K562 (cell line): ENCODE results near the gene POLR3K. TPM values are rescaled to one million over a fixed set of nuclear protein-coding genes. Genes with fewer than 3 reads are reported as not detected.

Source experiments
- CSDE1 ChIP-seq, 2 experiments: fragments of 450-650 bp; IDR thresholded peaks; 2 replicates each; pipeline ENCODE4 v1.6.1; 2016; ENCODE audit warnings: mild to moderate bottlenecking in 1 of 2
- E4F1 ChIP-seq: fragments of 250-450 bp; sonication (Bioruptor Pico); IDR thresholded peaks from 2 replicates; pipeline ENCODE4 v1.5.0; 2021; ENCODE audit warnings: mild to moderate bottlenecking, borderline replicate concordance
- HDAC3 ChIP-seq: fragments of 450-650 bp; IDR thresholded peaks from 2 replicates; pipeline ENCODE4 v1.6.1; 2018; ENCODE audit warnings: borderline replicate concordance, mild to moderate bottlenecking, moderate library complexity; ENCODE audit not compliant: partially characterized antibody
- JUND ChIP-seq, 2 experiments: IDR thresholded peaks; 2 replicates in 1 of 2; 3 replicates in 1 of 2; pipeline ENCODE4 v1.6.1; 2011; ENCODE audit warnings: borderline replicate concordance in 2 of 2, low read depth in 2 of 2, low read length in 2 of 2, improper control_type of control experiment in 1 of 2, missing biosample characterization in 1 of 2, missing genetic modification characterization in 1 of 2, missing genetic modification reagents in 1 of 2
- KHSRP ChIP-seq: fragments of 450-650 bp; IDR thresholded peaks from 2 replicates; pipeline ENCODE4 v1.6.1; 2017
- NFE2 ChIP-seq: IDR thresholded peaks from 2 replicates; pipeline ENCODE4 v1.6.1; 2014; ENCODE audit warnings: antibody characterized with exemption, low read depth
- RBM22 ChIP-seq: fragments of 200-400 bp; formaldehyde crosslinking; IDR thresholded peaks from 2 replicates; pipeline ENCODE4 v1.6.1; 2018; ENCODE audit warnings: low read length, low read depth; ENCODE audit not compliant: poor library complexity, severe bottlenecking
- RFX5 ChIP-seq: IDR thresholded peaks from 2 replicates; pipeline ENCODE4 v1.6.1; 2011; ENCODE audit warnings: low read depth, mild to moderate bottlenecking, improper control_type of control experiment, low read length
- SRSF9 ChIP-seq: fragments of 200-400 bp; formaldehyde crosslinking; IDR thresholded peaks from 2 replicates; pipeline ENCODE4 v1.6.1; 2017; ENCODE audit warnings: low read depth, low read length, borderline replicate concordance
- ZBTB33 ChIP-seq: sonication (generic); formaldehyde crosslinking; IDR thresholded peaks from 2 replicates; pipeline ENCODE4 v1.8.1; 2023; ENCODE audit warnings: mild to moderate bottlenecking, missing genetic modification reagents
- ZBTB40 ChIP-seq, 2 experiments: fragments of 450-650 bp in 1 of 2; sonication (generic) in 1 of 2; formaldehyde crosslinking in 1 of 2; IDR thresholded peaks; 2 replicates each; pipeline versions ENCODE4 v1.7.1 to v1.9.0; 2016 to 2022; ENCODE audit warnings: inconsistent platforms in 1 of 2, mild to moderate bottlenecking in 1 of 2, missing genetic modification reagents in 1 of 2
- ZC3H11A ChIP-seq: IDR thresholded peaks from 2 replicates; pipeline ENCODE4 v1.6.1; 2012; ENCODE audit warnings: low read depth, low read length, improper control_type of control experiment
- polyA plus RNA-seq, 8 experiments: library from polyadenylated mRNA; depleted of rRNA in 4 of 8; stranded (reverse) in 5 of 8; unstranded in 3 of 8; fragments of >200 nt; fragmentation: Nextera tagmentation in 2 of 8; fragmentation: Illumina TruSeq in 1 of 8; extraction: Ambion mirVana in 2 of 8; extraction: Trizol in 1 of 8; gene quantifications; 2 replicates each; pipeline versions ENCODE4 v1.2.1 to v1.2.3, GENCODE V29; 2011 to 2014; ENCODE audit warnings: inconsistent platforms in 1 of 8, missing spikeins in 1 of 8
- total RNA-seq, 7 experiments: library from RNA; depleted of rRNA in 6 of 7; stranded (reverse); fragments of >200 nt in 6 of 7; fragmentation: Illumina TruSeq in 2 of 7; extraction: Trizol in 2 of 7; gene quantifications; 2 replicates each; pipeline versions ENCODE4 v1.2.1 to v1.2.3, GENCODE V29; 2011 to 2021; ENCODE audit warnings: low replicate concordance in 1 of 7

Gene POLR3K
- total and polyA plus RNA-seq, 9 of the 15 experiments (the other 6 are each of a cell fraction or from before 2014, with no cell fraction given): 42.1 to 315 (median 86.7) TPM

- no peak; the same call in 1 of the 2 replicates for TF ChIP-seq ZBTB33
- TF ChIP-seq HDAC3: no peak
- TF ChIP-seq RFX5: no peak
- TF ChIP-seq JUND (IDR thresholded peaks at IDR 0.05; ENCODE audit: borderline replicate concordance, low read depth, low read length): no peak
- TF ChIP-seq JUND (tag; IDR thresholded peaks at IDR 0.05; ENCODE audit: borderline replicate concordance, low read depth, low read length): no peak; the same call in 2 of the 3 replicates
- TF ChIP-seq NFE2: no peak
- TF ChIP-seq ZBTB40 (IDR thresholded peaks at IDR 0.05): no peak
- no peak for TF ChIP-seq ZBTB40 (CRISPR knock-in tag; IDR thresholded peaks at IDR 0.05)
- TF ChIP-seq SRSF9: no peak
- no peak for TF ChIP-seq RBM22
- no peak for TF ChIP-seq ZC3H11A
- no peak for TF ChIP-seq CSDE1 (IDR thresholded peaks at IDR 0.05)
- no peak for TF ChIP-seq KHSRP
- no peak for TF ChIP-seq E4F1 (CRISPR knock-in tag)
Observed at GRCh38 chr16:53346-54236, at the start of gene POLR3K, which contains the start of gene SNRNP25 (continued).
